K562 (cell line): Measurements from ENCODE around the gene TBRG4. TPM values are rescaled to one million over a fixed set of nuclear protein-coding genes. Genes with fewer than 3 reads are reported as not detected.
A peak's percentile ranks its signal among the peaks of the same experiment; 100 is the strongest.

ENCODE experiments used
- ATAC-seq: fragments of 200-7000 bp; cut with Tn5 transposase; 3 replicates; pipeline ENCODE4 v1.9.1; 2020; ENCODE audit warnings: moderate library complexity
- BruUV-seq: library from RNA; stranded (reverse); fragments of 400-500 nt; replicated peaks from 2 replicates; lab custom pipeline; 2021; lab: Mats Ljungman, UMichigan
- CTCF ChIA-PET: fragments of 300-600 bp; formaldehyde crosslinking; extraction: SDS; loops from one replicate; lab custom pipeline; 2021; ENCODE audit warnings: low intra/inter-chr PET ratio; lab: Yijun Ruan, JAX
- POLR2A ChIA-PET: fragments of 300-600, 350-650 bp; sonication (Branson Sonifier 250); formaldehyde crosslinking; extraction: SDS; loops from one replicate; lab custom pipeline; 2021; ENCODE audit warnings: antibody characterized with exemption, inconsistent platforms; lab: Yijun Ruan, JAX
- DNase-seq, 4 experiments: peaks; one replicate each; pipeline versions ENCODE4 v3.0.0 to v3.0.0-alpha.2; 2011 to 2018; ENCODE audit warnings: low spot score in 3 of 4, mixed read lengths in 3 of 4; ENCODE audit errors: extremely low read depth in 1 of 4
- FAIRE-seq: peaks from 2 replicates; lab custom pipeline; 2011; peaks lifted over from hg19 to GRCh38; lab: Jason Lieb, UNC
- H2AFZ ChIP-seq: 2 replicates; pipeline ENCODE4 v1.6.0; 2011; ENCODE audit warnings: low read depth, low read length, control low read depth, inconsistent platforms
- H3K27ac ChIP-seq: fragments of 200-600 bp; 3 replicates; pipeline ENCODE4 v1.8.0; 2011; ENCODE audit warnings: low read depth, mild to moderate bottlenecking, control low read depth, inconsistent platforms, low read length, moderate library complexity, mixed read lengths; ENCODE audit errors: extremely low read depth
- H3K27me3 ChIP-seq, 2 experiments: fragments of 300-600 bp in 1 of 2; 2 replicates in 1 of 2; 3 replicates in 1 of 2; pipeline versions ENCODE4 v1.6.0 to v1.8.0; 2011; ENCODE audit warnings: inconsistent platforms in 2 of 2, low read length in 2 of 2, mild to moderate bottlenecking in 1 of 2, mixed read lengths in 1 of 2, moderate library complexity in 1 of 2; ENCODE audit not compliant: control insufficient read depth in 2 of 2, insufficient read depth in 2 of 2
- H3K36me3 ChIP-seq: fragments of 300-600 bp; 3 replicates; pipeline ENCODE4 v1.8.0; 2011; ENCODE audit warnings: mild to moderate bottlenecking, low read length, inconsistent platforms; ENCODE audit not compliant: control insufficient read depth, insufficient read depth
- H3K4me1 ChIP-seq, 2 experiments: fragments of 200-600 bp in 1 of 2; replicated peaks in 1 of 2; 2 replicates in 1 of 2; 3 replicates in 1 of 2; pipeline versions ENCODE4 v1.5.1 to v1.8.0; 2011; ENCODE audit warnings: inconsistent platforms in 2 of 2, low read length in 2 of 2, mild to moderate bottlenecking in 1 of 2, mixed read lengths in 1 of 2, moderate library complexity in 1 of 2; ENCODE audit not compliant: control insufficient read depth in 2 of 2, insufficient read depth in 2 of 2
- H3K4me2 ChIP-seq: 2 replicates; pipeline ENCODE4 v1.6.1; 2011; ENCODE audit warnings: low read length, control low read depth, inconsistent platforms, mixed read lengths; ENCODE audit not compliant: insufficient read depth
- H3K4me3 ChIP-seq: fragments of 200-600 bp; sonication (generic), shearing (Covaris generic); 2 replicates; pipeline ENCODE4 v1.5.1; 2016; ENCODE audit warnings: control low read depth, inconsistent platforms
- H3K79me2 ChIP-seq: fragments of 200-600 bp; 3 replicates; pipeline ENCODE4 v1.8.0; 2011; ENCODE audit warnings: low read length, inconsistent platforms; ENCODE audit not compliant: control insufficient read depth, insufficient read depth
- H3K9ac ChIP-seq, 2 experiments: 2 replicates each; pipeline versions ENCODE4 v1.6.0 to v1.6.1; 2011; ENCODE audit warnings: low read depth in 2 of 2, low read length in 2 of 2, control low read depth in 1 of 2, inconsistent platforms in 1 of 2, mild to moderate bottlenecking in 1 of 2, mixed read lengths in 1 of 2; ENCODE audit not compliant: insufficient read depth in 1 of 2
- H3K9me1 ChIP-seq: one replicate; pipeline ENCODE4 v1.6.0; 2011; ENCODE audit warnings: inconsistent platforms, mild to moderate bottlenecking, low read length, moderate library complexity; ENCODE audit not compliant: control insufficient read depth, insufficient read depth
- H3K9me3 ChIP-seq: replicated peaks from 2 replicates; pipeline ENCODE4 v1.5.1; 2011; ENCODE audit warnings: low read depth, low read length, inconsistent platforms; ENCODE audit not compliant: control insufficient read depth, insufficient read depth
- H4K20me1 ChIP-seq: replicated peaks from 2 replicates; pipeline ENCODE4 v1.6.1; 2011; ENCODE audit warnings: low read length, inconsistent platforms, mixed read lengths; ENCODE audit not compliant: control insufficient read depth, insufficient read depth
- BMI1 ChIP-seq: fragments of 150-350 bp; IDR thresholded peaks from 2 replicates; pipeline ENCODE4 v1.6.1; 2014; ENCODE audit warnings: low read length
- HCFC1 ChIP-seq: IDR thresholded peaks from 2 replicates; pipeline ENCODE4 v1.6.1; 2012; ENCODE audit warnings: low read depth, low read length, improper control_type of control experiment
- HOXB6 ChIP-seq: fragments of 250-450 bp; sonication (Bioruptor Pico); IDR thresholded peaks from 2 replicates; pipeline ENCODE4 v1.5.1; 2022; ENCODE audit warnings: mild to moderate bottlenecking, borderline replicate concordance
- POLR2G ChIP-seq: fragments of 200-400 bp; formaldehyde crosslinking; IDR thresholded peaks from 2 replicates; pipeline ENCODE4 v1.6.1; 2017; ENCODE audit warnings: low read depth, mild to moderate bottlenecking, antibody characterized with exemption, low read length, moderate library complexity
- SLC30A9 ChIP-seq: fragments of 250-450 bp; sonication (Bioruptor Pico); IDR thresholded peaks from 2 replicates; pipeline ENCODE4 v1.8.0; 2022; ENCODE audit warnings: mild to moderate bottlenecking, moderate library complexity
- STAG1 ChIP-seq: sonication (generic); formaldehyde crosslinking; IDR thresholded peaks from 2 replicates; pipeline ENCODE4 v1.5.0; 2020; ENCODE audit warnings: missing genetic modification reagents, borderline replicate concordance
- ZBTB26 ChIP-seq: fragments of 450-650 bp; formaldehyde crosslinking; IDR thresholded peaks from 2 replicates; pipeline ENCODE4 v1.4.0; 2022; ENCODE audit warnings: missing genetic modification characterization
- WGBS: fragments of 100-300 bp; shearing (Covaris generic); methylation state at CpG from one replicate; pipeline ENCODE4 v1.1.6; 2016; ENCODE audit warnings: low coverage, mixed read lengths; ENCODE audit not compliant: insufficient coverage; ENCODE audit errors: missing lambda C conversion rate; 5-methylcytosine and 5-hydroxymethylcytosine counted together
- in situ Hi-C: fragments of 300-500 bp; cut with MboI; formaldehyde crosslinking; loops from 4 replicates; pipeline ENCODE4 v1.15.0; 2018; ENCODE audit warnings: inconsistent platforms, mixed read lengths
- intact Hi-C: fragments of 100-400 bp; cut with micrococcal nuclease; formaldehyde crosslinking; loops from 2 replicates; pipeline ENCODE4 v1.14.2; 2022
- polyA plus RNA-seq, 8 experiments: library from polyadenylated mRNA; depleted of rRNA in 4 of 8; stranded (reverse) in 5 of 8; unstranded in 3 of 8; fragments of >200 nt; fragmentation: Nextera tagmentation in 2 of 8; fragmentation: Illumina TruSeq in 1 of 8; extraction: Ambion mirVana in 2 of 8; extraction: Trizol in 1 of 8; gene quantifications; 2 replicates each; pipeline versions ENCODE4 v1.2.1 to v1.2.3, GENCODE V29; 2011 to 2014; ENCODE audit warnings: inconsistent platforms in 1 of 8, missing spikeins in 1 of 8
- total RNA-seq, 7 experiments: library from RNA; depleted of rRNA in 6 of 7; stranded (reverse); fragments of >200 nt in 6 of 7; fragmentation: Illumina TruSeq in 2 of 7; extraction: Trizol in 2 of 7; gene quantifications; 2 replicates each; pipeline versions ENCODE4 v1.2.1 to v1.2.3, GENCODE V29; 2011 to 2021; ENCODE audit warnings: low replicate concordance in 1 of 7

The TBRG4 gene
- total and polyA plus RNA-seq, 9 of the 15 experiments (the other 6 are each of a cell fraction or from before 2014, with no cell fraction given) = 11.2 to 322 (median 216) TPM

DNA sequence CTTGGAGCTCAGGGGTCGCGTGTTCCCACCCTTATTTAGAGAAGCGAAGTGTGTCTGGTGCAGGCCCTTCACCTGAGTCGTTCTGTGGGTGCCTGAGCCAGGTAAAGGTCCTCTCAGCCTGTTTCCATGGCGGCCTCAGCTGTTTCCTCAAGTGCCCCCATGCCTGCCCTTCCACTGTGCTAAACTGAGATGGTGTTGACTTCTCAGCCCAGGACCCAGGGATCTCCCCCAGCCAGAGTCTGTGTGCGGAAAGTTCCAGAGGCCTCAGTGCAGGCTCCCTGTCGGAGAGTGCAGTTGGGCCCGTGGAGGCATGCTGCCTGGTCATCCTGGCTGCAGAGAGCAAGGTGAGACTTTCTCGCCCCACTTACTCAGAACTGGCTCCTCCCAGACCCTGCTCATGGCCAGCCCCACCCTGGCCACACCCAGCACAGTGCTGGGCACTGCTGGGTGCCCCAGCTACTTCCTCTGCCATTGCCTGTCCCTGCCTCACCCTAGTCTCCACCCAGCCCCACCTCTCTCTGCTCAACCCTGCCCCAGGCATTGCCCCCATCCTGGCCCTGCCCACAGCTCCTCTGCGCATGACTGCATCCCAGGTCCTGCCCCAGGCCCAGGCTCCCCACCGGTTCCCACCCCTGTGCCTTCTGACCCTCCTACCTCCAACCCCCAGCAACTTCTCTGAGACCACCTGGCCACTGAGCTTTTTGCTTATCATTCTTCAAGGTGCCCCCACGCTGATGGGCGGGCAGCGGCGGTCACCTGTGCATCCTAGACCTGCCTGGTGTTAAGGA, 43.1 kb downstream of the TBRG4 start:
- in situ Hi-C loops = no loop called here
- H3K9ac ChIP-seq = no peak overlapping the region
- FAIRE-seq = no peak

GRCh38 chr7:45067582-45067981, 43.9 kb downstream of the TBRG4 start:
- Histone ChIP-seq H2AFZ (no peak overlapping the region), H3K4me3 (no peak overlapping the region), H3K36me3 (peaks cover 84% of the 10 kb centered on the region), H3K4me2 (no peak overlapping the region), H3K79me2 (0 out of 3 replicates have a peak, but pooled peaks cover 3% of the 10 kb centered on the region), H3K9ac (no peak overlapping the region), H3K27ac (no peak overlapping the region), H3K9me1 (peaks cover 6% of the 10 kb centered on the region), H3K9me3 (no peaks in the 10 kb centered on the region), H3K27me3 (no peaks in the 10 kb centered on the region), H4K20me1 (no peaks in the 10 kb centered on the region), H3K4me1 (peaks cover 0 to 5% of the 10 kb centered on the region in 2 experiments; a peak in 1 of 5 replicates)
- ChIA-PET POLR2A (no interaction called here), CTCF (no interaction called here)
- TF ChIP-seq STAG1 (no peak), BMI1 (no peak), HOXB6 (CRISPR knock-in tag) (no peak), ZBTB26 (CRISPR knock-in tag) (no peak), HCFC1 (no peak)
- 97% methylated on average over 3 of the region's 3 CpGs for WGBS
- DNase-seq = no peak
- intact Hi-C loops = no loop called here
- no peak for FAIRE-seq
- in situ Hi-C loops = no loop called here
- ATAC-seq = no peak
- no TSS peak for BruUV-seq

More for the DNA sequence above, 43.1 kb downstream of the TBRG4 start:
- Histone ChIP-seq H3K36me3 (peaks cover 89% of the 10 kb centered on the region), H3K79me2 (no peaks in the 10 kb centered on the region), H3K27ac (no peak overlapping the region), H3K4me3 (no peak overlapping the region), H3K27me3 (no peaks in the 10 kb centered on the region), H3K4me1 (peaks cover 0 to 11% of the 10 kb centered on the region in 2 experiments; a peak in 1 of 5 replicates), H2AFZ (no peak overlapping the region), H3K9me1 (peaks cover 3% of the 10 kb centered on the region), H3K9me3 (no peaks in the 10 kb centered on the region), H4K20me1 (no peaks in the 10 kb centered on the region), H3K4me2 (no peak overlapping the region)
- DNase-seq = no peak
- intact Hi-C loops = no loop called here
- TF ChIP-seq SLC30A9 (CRISPR knock-in tag) (no peak), POLR2G (peak; percentile 44)
- no TSS peak for BruUV-seq
- WGBS = 86% methylated on average over 14 of the region's 15 CpGs
- ChIA-PET CTCF (no interaction called here), POLR2A (interaction anchor here (0.6 to 1.3 kb wide), 2 partner anchors 31 to 486 kb away, joined by 3 read pairs; no protein-coding TSS in a partner anchor)
- ATAC-seq = no peak
